ENCODE data around the gene SLC4A5.

GRCh38 chr2:74381751-74382150 is 38.5 kb upstream of the SLC4A5 start:
- TF ChIP-seq CTCF (IDR thresholded peaks at IDR 0.05) (no peak), HES2 (IDR thresholded peaks at IDR 0.05) (no peak), HOXB5 (CRISPR knock-in tag; IDR thresholded peaks at IDR 0.05) (no peak), CBX2 (IDR thresholded peaks at IDR 0.05; ENCODE audit: borderline replicate concordance, low read depth) (no peak), PHF8 (IDR thresholded peaks at IDR 0.05; ENCODE audit: borderline replicate concordance, low read depth) (no peak), POLR2A (IDR thresholded peaks at IDR 0.05; ENCODE audit: low read length) (no peak), REST (IDR thresholded peaks at IDR 0.05) (no peak), RNF2 (IDR thresholded peaks at IDR 0.05; ENCODE audit: borderline replicate concordance, low read depth) (no peak), USF2 (IDR thresholded peaks at IDR 0.05) (no peak)

Measured in A549 (cell line).